Measurements from ENCODE around the gene SPACA1. TPM values are rescaled to one million over a fixed set of nuclear protein-coding genes. Genes with fewer than 3 reads are reported as not detected.

SPACA1 gene
- polyA plus RNA-seq, 10 donors: not detected

DNA sequence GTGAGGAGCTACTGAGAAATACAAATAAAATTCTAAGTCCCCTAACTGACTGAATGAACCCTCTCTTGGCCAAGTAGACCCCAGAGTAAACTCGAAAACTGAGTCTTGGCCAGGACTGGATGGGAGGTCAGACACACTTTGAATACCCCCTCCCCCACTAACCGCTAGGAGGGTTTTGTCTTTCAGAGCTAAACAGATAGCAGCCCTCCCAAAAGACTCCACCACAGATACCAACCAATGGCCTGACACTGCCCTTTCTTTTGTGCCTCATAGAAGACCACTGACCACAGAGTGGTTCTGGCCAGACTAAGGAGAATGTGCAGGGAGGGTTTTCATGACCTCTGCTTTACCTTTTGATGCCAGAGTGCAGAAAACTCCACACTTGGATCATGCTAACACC, 42.1 kb downstream of the SPACA1 start:
- DNase-seq: no peak

DNA sequence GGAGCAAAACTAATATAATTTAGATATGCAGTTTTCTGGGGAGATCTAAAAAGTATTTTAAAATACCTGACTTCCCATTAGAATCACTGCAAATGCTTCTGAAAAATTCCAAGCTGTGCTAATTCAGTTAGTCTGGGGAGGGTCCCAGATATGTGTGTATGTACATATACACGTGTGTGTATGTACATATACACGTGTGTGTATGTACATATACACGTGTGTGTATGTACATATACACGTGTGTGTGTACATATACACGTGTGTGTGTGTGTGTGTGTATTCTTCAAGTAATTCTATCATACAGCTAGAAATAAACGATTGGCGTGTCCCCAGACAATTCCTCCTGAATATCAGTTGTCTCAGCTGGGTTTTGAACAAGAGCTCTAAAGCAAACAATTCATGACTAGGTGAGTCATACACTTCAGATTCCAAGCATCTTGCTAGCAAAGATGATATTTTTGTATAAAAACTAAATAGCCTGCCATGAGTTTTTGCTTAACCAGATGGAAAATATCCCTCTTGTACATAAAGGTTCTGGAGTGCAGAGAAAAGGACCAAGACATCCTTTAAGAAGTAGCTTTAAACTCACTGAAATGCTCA, 58.2 kb downstream of the SPACA1 start:
- no peak for DNase-seq

DNA sequence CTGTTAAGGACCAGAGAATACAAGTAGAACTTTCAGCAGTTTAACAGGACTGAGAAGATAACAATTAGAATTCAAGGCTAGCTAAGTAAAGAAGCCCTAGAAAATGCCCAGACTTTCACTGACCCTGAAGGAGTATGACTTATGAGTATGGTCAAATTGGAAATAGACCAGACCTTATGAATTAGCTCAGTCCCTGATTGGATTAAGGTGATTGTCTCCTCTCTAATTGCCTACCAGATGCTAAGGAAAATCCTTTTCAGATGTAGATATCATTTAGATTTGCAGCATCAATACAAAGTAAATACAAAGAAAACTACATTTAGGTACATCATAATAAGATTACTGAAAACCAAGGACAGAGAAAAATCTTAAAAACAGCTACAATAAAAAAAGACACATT, 59.6 kb downstream of the SPACA1 start:
- no peak for DNase-seq

DNA sequence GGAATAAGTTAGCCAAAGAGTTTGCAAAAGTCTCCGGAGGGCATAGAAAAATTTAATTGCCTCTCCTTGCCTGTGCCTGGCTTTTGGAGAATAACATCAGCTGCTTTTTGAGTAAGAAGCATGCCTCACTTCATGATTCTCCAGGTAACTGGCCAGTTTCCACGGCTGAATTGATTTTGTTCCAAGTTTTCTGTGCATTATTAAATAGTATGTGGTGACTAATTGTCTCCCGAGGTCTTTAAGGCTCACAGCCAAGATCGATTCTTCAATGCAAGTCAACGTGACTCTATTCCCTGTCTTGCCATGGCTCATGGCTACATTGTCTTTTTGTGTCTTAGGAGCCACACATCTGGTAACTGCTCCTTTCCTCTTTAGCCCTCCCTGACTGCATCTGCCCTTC, 64.3 kb downstream of the SPACA1 start:
- DNase-seq: no peak

DNA sequence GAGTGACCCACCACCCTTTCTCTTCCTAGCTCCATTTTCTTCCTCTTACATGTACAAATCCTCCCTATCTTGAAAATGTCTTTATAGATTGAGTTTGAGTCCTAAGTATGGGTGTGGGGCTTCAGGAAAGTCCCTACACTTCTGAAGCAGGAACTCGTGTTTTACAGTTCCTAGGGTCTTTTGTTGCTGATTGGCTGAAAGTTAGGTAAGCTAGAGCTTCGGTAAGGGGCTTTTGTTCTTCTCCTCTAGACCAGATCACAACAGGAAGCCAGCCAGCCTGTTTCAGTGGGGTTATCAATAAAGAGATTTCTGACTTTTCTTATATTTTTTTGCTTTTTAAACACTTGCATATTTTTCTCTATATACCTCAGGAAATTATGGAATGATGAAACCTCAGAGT, 67.2 kb downstream of the SPACA1 start:
- no peak for DNase-seq

DNA sequence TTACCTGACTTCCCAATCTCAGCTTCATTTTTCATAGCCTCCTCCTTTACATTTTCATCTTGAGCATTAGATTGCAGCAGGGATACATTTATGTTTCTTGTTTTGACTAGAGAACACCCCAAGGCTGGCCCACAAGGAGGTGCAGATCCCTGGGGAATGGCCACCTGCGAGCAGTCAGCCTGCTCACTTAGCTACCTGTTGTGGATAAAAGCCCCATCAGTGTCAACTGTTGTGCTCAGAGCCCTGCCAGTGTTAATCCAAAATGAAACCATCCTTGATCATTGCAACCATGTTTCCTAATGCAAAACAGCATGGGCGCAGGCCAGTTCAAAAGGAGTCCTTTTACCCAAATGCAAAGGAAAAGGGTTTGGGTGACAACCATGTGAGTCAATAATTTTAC, 67.7 kb downstream of the SPACA1 start:
- no peak for DNase-seq

DNA sequence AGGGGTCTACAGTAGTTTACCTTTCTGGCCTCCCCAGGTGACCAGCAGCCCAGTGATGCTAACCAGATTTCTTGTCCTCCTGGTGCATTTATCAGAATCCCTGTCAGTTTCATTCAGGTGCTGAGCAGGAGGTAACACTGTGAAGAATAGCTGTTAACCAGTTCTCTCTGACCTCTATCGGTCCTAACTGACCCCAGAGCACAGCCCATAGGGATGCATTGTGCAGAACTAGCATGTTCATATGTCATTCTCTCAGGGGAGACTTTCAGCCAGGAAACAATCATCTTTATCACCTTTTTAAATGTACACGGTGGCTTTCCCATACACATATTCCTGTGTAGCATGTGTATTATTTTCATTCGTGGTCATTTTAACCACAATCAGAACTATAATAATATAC, 68.6 kb downstream of the SPACA1 start:
- DNase-seq: no peak

Other genes starting within 250 kb of the SPACA1 start
- gene CNR1, start 118.5 kb downstream of the SPACA1 start, polyA plus RNA-seq (ENCODE audit: insufficient read length in 10 of 10): 1 to 10 TPM in 1 of 10 donors, under 1 TPM in 9; 0.18 to 1.0 (median 0.52) TPM

Measured in muscle of back (tissue), 11 donors.